CD4-positive, alpha-beta T cell treated with Interferon alpha-2 for 1 hour (primary cell): Measurements from ENCODE around the gene TAGLN2.
"Not testable (repeated sequence)": the region's sequence is repeated elsewhere in the genome, so short reads cannot be mapped to it uniquely, and the experiment has no call there.

Source experiments
- DNase-seq, 2 donors: peaks; one replicate each; pipeline ENCODE4 v3.0.0-alpha.2; 2020 to 2022

Gene TAGLN2

GRCh38 chr1:159920651-159921050 lies 4.7 kb downstream of the TAGLN2 start:
- DNase-seq, result no peak

GRCh38 chr1:159920202-159920601 lies 5.1 kb downstream of the TAGLN2 start:
- no peak for DNase-seq

GRCh38 chr1:159919236-159919865 lies 6.0 kb downstream of the TAGLN2 start:
- DNase-seq, result no peak

- DNase-seq, result no peak
Measured at GRCh38 chr1:159918352-159919200, 6.7 kb downstream of the TAGLN2 start.

GRCh38 chr1:159917533-159918351 lies 7.6 kb downstream of the TAGLN2 start:
- DNase-seq, result no peak

GRCh38 chr1:159916242-159917051 lies 8.9 kb downstream of the TAGLN2 start:
- no peak for DNase-seq

GRCh38 chr1:159915571-159916241 lies 9.6 kb downstream of the TAGLN2 start:
- DNase-seq, result no peak

GRCh38 chr1:159914252-159915018 lies 10.9 kb downstream of the TAGLN2 start:
- DNase-seq, result no peak

GRCh38 chr1:159913451-159914192 lies 11.7 kb downstream of the TAGLN2 start:
- no peak for DNase-seq

GRCh38 chr1:159911326-159912070 lies 13.8 kb downstream of the TAGLN2 start:
- no peak for DNase-seq

GRCh38 chr1:159908031-159908940 lies 17.0 kb downstream of the TAGLN2 start:
- no peak for DNase-seq

GRCh38 chr1:159906960-159907359 lies 18.3 kb downstream of the TAGLN2 start:
- no peak for DNase-seq

- not testable (repeated sequence) for DNase-seq
Measured at GRCh38 chr1:159904036-159904435, 21.3 kb downstream of the TAGLN2 start.

- no peak for DNase-seq
Measured at GRCh38 chr1:159902541-159902940, 22.8 kb downstream of the TAGLN2 start.

- no peak for DNase-seq
Measured at GRCh38 chr1:159900755-159901360, 24.4 kb downstream of the TAGLN2 start.

GRCh38 chr1:159900086-159900680 lies 25.1 kb downstream of the TAGLN2 start, which contains the start of gene CFAP45:
Gene CFAP45, minus strand, starts transcription at chr1:159900165. Its CDS starts 67 bp downstream, at chr1:159900098.
- peak in 1 of 2 donors; percentile 78 for DNase-seq

- DNase-seq, result not testable (repeated sequence)
Measured at GRCh38 chr1:159899634-159900033, 25.7 kb downstream of the TAGLN2 start.
